Measurements from ENCODE around the gene RAB28. TPM values are rescaled to one million over a fixed set of nuclear protein-coding genes. Genes with fewer than 3 reads are reported as not detected.

Gene RAB28
- polyA plus RNA-seq, 1 of the 3 experiments (the other 2 are of a cell fraction): 10.5 TPM

- POLR2A ChIA-PET: no interaction called here
- H3K4me2 ChIP-seq: no peak overlapping the region
Measured at GRCh38 chr4:13524504-13525243, 40.5 kb upstream of the RAB28 start.

GRCh38 chr4:13523591-13524503 lies 39.7 kb upstream of the RAB28 start:
- no peak overlapping the region for H3K27ac ChIP-seq (ENCODE audit: low read depth in 2 of 2, low read length in 1 of 2)
- H3K27me3 ChIP-seq (ENCODE audit: insufficient read depth): peaks cover 69% of the 10 kb centered on the region
- no peaks in the 10 kb centered on the region for H3K9me2 ChIP-seq
- WGBS (ENCODE audit: low lambda C conversion rate): 56% methylated on average over 50 of the region's 59 CpGs
- TF ChIP-seq USF1 (IDR thresholded peaks at IDR 0.05; ENCODE audit: borderline replicate concordance, low read depth) (no peak), RAD21 (IDR thresholded peaks at IDR 0.05; ENCODE audit: low read length) (no peak), GABPA (IDR thresholded peaks at IDR 0.05; ENCODE audit: low read depth) (no peak), RCOR1 (IDR thresholded peaks at IDR 0.05; ENCODE audit: low read length) (no peak)
- H4K20me1 ChIP-seq (ENCODE audit: insufficient read depth): no peaks in the 10 kb centered on the region
- H3K4me3 ChIP-seq (ENCODE audit: low read depth in 2 of 2, low read length in 1 of 2): no peak overlapping the region; a peak in 1 of 4 replicates
- H3F3A ChIP-seq (replicated peaks; ENCODE audit: insufficient read depth): no peaks in the 10 kb centered on the region
- H3K36me3 ChIP-seq (replicated peaks in 1 of 2; ENCODE audit: control insufficient read depth in 1 of 2, insufficient read depth in 2 of 2, low read length in 1 of 2): no peaks in the 10 kb centered on the region
- H3K9ac ChIP-seq: no peak overlapping the region
- ChIA-PET CTCF (interaction anchor here (1.0 to 1.4 kb wide), 3 partner anchors 10 to 37 kb away, joined by 4 to 6 read pairs (median 4); no protein-coding TSS in a partner anchor), POLR2A (no interaction called here)
- peak; percentile 19 for DNase-seq
- H3K4me1 ChIP-seq (ENCODE audit: control insufficient read depth in 1 of 2, insufficient read depth in 2 of 2, low read depth in 1 of 2, low read length in 1 of 2): no peaks in the 10 kb centered on the region; a peak in 1 of 4 replicates
- no peak overlapping the region for H3K4me2 ChIP-seq
- no peaks in the 10 kb centered on the region for H3K79me2 ChIP-seq (ENCODE audit: insufficient read depth)
- no peaks in the 10 kb centered on the region; the same call in 1 of the 2 replicates for H3K9me3 ChIP-seq
- H2AFZ ChIP-seq (ENCODE audit: low read depth): no peak overlapping the region

More at GRCh38 chr4:13524504-13525243, 40.5 kb upstream of the RAB28 start:
- no peaks in the 10 kb centered on the region for H3K79me2 ChIP-seq (ENCODE audit: insufficient read depth)
- H3K27me3 ChIP-seq (ENCODE audit: insufficient read depth): peaks cover 77% of the 10 kb centered on the region
- no peaks in the 10 kb centered on the region; a peak in 1 of 4 replicates for H3K4me1 ChIP-seq (ENCODE audit: control insufficient read depth in 1 of 2, insufficient read depth in 2 of 2, low read depth in 1 of 2, low read length in 1 of 2)
- no peaks in the 10 kb centered on the region for H3F3A ChIP-seq (replicated peaks; ENCODE audit: insufficient read depth)
- no peaks in the 10 kb centered on the region for H3K36me3 ChIP-seq (replicated peaks in 1 of 2; ENCODE audit: control insufficient read depth in 1 of 2, insufficient read depth in 2 of 2, low read length in 1 of 2)
- WGBS (ENCODE audit: low lambda C conversion rate): 34% methylated on average over 32 of the region's 36 CpGs
- no peaks in the 10 kb centered on the region for H4K20me1 ChIP-seq (ENCODE audit: insufficient read depth)
- H3K9ac ChIP-seq: no peak overlapping the region
- CTCF ChIA-PET: interaction anchor here (1.0 to 1.4 kb wide), 3 partner anchors 17 to 38 kb away, joined by 4 to 6 read pairs (median 4); no protein-coding TSS in a partner anchor
- H3K27ac ChIP-seq (ENCODE audit: low read depth in 2 of 2, low read length in 1 of 2): no peak overlapping the region
- H2AFZ ChIP-seq (ENCODE audit: low read depth): no peak overlapping the region
- DNase-seq: peak; percentile 6
- no peak for TF ChIP-seq TCF12 (IDR thresholded peaks at IDR 0.05)
- no peak for TF ChIP-seq ELF1 (IDR thresholded peaks at IDR 0.05)
- TF ChIP-seq GATA2 (CRISPR knock-in tag; IDR thresholded peaks at IDR 0.05): no peak
- TF ChIP-seq CHD2 (IDR thresholded peaks at IDR 0.05; ENCODE audit: low read length, partially characterized antibody): no peak
- TF ChIP-seq FOXM1 (IDR thresholded peaks at IDR 0.05; ENCODE audit: low read depth): no peak
- TF ChIP-seq POLR2AphosphoS5 (IDR thresholded peaks at IDR 0.05; ENCODE audit: low read depth, low read length): no peak
- TF ChIP-seq USF2 (IDR thresholded peaks at IDR 0.05; ENCODE audit: borderline replicate concordance, low read depth, low read length): no peak
- TF ChIP-seq SMC3 (IDR thresholded peaks at IDR 0.05; ENCODE audit: low read depth, low read length): no peak
- H3K9me3 ChIP-seq: no peaks in the 10 kb centered on the region; the same call in 1 of the 2 replicates
- H3K9me2 ChIP-seq: no peaks in the 10 kb centered on the region
- no peak overlapping the region; a peak in 1 of 4 replicates for H3K4me3 ChIP-seq (ENCODE audit: low read depth in 2 of 2, low read length in 1 of 2)

Measured in SK-N-SH (cell line).